ENCODE results near the gene NIT2. TPM values are rescaled to one million over a fixed set of nuclear protein-coding genes. Genes with fewer than 3 reads are reported as not detected.

The NIT2 gene
- total RNA-seq, 2 donors from 2014 or later = 29.2 to 39.0 TPM

DNA sequence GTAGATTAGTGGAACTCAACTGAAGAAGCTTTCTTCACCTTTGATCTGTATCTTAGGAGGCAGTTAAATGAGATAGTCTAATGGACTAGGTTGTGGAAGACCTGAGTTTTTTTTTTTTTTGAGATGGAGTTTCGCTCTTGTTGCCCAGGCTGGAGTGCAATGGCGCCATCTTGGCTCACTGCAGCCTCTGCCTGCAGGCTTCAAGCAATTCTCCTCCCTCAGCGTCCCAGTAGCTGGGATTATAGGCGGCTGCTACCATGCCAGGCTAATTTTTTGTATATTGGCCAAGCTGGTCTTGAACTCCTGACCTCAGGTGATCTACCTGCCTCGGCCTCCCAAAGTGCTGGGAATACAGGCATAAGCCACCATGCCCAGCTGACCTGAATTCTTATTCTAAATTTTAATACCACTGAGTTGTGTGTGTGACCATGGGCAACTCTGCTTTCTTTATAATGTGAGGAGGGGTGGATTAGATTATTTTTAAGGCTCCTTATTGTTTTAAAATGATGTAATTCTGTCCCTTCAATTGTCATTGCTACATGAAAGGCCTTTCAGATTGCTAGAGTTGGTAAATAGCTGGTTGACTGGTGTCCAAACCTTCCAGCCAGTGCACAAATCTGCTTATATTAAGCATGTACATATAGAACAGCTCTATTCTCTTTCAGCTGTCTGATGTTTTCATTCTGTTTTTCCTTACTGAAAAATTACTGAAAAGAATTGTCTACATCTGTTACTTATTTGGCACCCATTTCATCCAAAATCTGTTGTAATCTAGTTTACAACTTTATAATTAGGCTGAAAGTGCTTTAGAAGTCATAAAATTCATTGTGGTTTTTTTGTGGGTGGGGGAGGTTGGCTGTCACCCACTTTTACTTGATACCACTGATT lies 69.0 kb downstream of the NIT2 start:
- ATAC-seq (ENCODE audit: insufficient number of reproducible peaks, low FRiP score, low read depth) (no peak), DNase-seq (ENCODE audit: low spot score) (no peak)
- no peaks in the 10 kb centered on the region for H3K27me3 ChIP-seq (replicated peaks; ENCODE audit: insufficient read depth)
- H3K4me3 ChIP-seq = peak overlapping the region; percentile 98
- no peaks in the 10 kb centered on the region for H3K36me3 ChIP-seq
- H3K9me3 ChIP-seq = peaks cover 4% of the 10 kb centered on the region
- no peak for TF ChIP-seq CTCF (IDR thresholded peaks at IDR 0.05)
- no peak overlapping the region for H3K27ac ChIP-seq
- H3K4me1 ChIP-seq (ENCODE audit: control insufficient read depth in 1 of 2, low read depth in 2 of 2) = peaks cover 22 to 27% of the 10 kb centered on the region in 2 donors

- Histone ChIP-seq H3K36me3 (no peaks in the 10 kb centered on the region), H3K4me1 (ENCODE audit: control insufficient read depth in 1 of 2, low read depth in 2 of 2) (peaks cover 18 to 21% of the 10 kb centered on the region in 2 donors), H3K4me3 (no peak overlapping the region), H3K27ac (no peak overlapping the region), H3K9me3 (peaks cover 4% of the 10 kb centered on the region), H3K27me3 (replicated peaks; ENCODE audit: insufficient read depth) (no peaks in the 10 kb centered on the region)
- TF ChIP-seq CTCF (IDR thresholded peaks at IDR 0.05) = no peak
- no peak for DNase-seq (ENCODE audit: low spot score)
- ATAC-seq (ENCODE audit: insufficient number of reproducible peaks, low FRiP score, low read depth) = no peak
Measured at GRCh38 chr3:100404250-100404548, 69.6 kb downstream of the NIT2 start.

DNA sequence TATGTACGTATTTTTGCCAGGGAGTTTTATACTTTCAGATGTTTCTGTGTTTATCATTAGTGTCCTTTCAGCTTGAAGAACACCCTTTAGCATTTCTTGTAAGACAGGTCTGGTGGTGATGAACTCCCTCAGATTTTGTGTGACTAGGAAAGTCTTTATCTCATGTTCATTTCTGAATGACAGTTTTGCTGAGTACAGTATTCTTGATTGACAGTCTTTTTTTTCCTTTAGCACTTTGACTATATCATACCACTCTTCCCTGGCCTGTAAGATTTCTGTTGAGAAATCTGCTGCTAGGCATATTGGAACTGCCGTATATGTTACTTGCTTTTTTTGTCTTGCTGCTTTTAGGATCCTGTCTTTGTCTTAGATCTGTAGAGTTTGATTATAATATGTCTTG lies 72.6 kb downstream of the NIT2 start:
- Histone ChIP-seq H3K36me3 (no peaks in the 10 kb centered on the region), H3K9me3 (peaks cover 4% of the 10 kb centered on the region), H3K4me3 (no peak overlapping the region), H3K27me3 (replicated peaks; ENCODE audit: insufficient read depth) (no peaks in the 10 kb centered on the region), H3K27ac (no peak overlapping the region), H3K4me1 (ENCODE audit: control insufficient read depth in 1 of 2, low read depth in 2 of 2) (peaks cover 10 to 11% of the 10 kb centered on the region in 2 donors)
- no peak for TF ChIP-seq CTCF (IDR thresholded peaks at IDR 0.05)
- DNase-seq (ENCODE audit: low spot score) (no peak), ATAC-seq (ENCODE audit: insufficient number of reproducible peaks, low FRiP score, low read depth) (no peak)

GRCh38 chr3:100407977-100408532 lies 73.5 kb downstream of the NIT2 start:
- Histone ChIP-seq H3K27ac (no peak overlapping the region), H3K4me1 (ENCODE audit: control insufficient read depth in 1 of 2, low read depth in 2 of 2) (peaks cover 4 to 10% of the 10 kb centered on the region in 2 donors), H3K36me3 (no peaks in the 10 kb centered on the region), H3K27me3 (replicated peaks; ENCODE audit: insufficient read depth) (no peaks in the 10 kb centered on the region), H3K4me3 (no peak overlapping the region), H3K9me3 (peaks cover 4% of the 10 kb centered on the region)
- no peak for TF ChIP-seq CTCF (IDR thresholded peaks at IDR 0.05)
- no peak for DNase-seq (ENCODE audit: low spot score)
- no peak for ATAC-seq (ENCODE audit: insufficient number of reproducible peaks, low FRiP score, low read depth)

Other genes starting within 250 kb of the NIT2 start
- 100 to 1,000 TPM; 270 to 279 TPM for gene FILIP1L, start 220.3 kb upstream of the NIT2 start, total RNA-seq
- 10 to 100 TPM; 22.6 to 53.3 TPM for gene TBC1D23, start 73.8 kb upstream of the NIT2 start, total RNA-seq
- 10 to 100 TPM; 22.5 to 30.3 TPM for gene TOMM70, start 66.3 kb downstream of the NIT2 start, total RNA-seq
- 10 to 100 TPM in 1 of 2 donors, 1 to 10 TPM in 1; 3.0 to 11.4 TPM for gene LNP1, start 66.8 kb downstream of the NIT2 start, total RNA-seq
- gene TMEM45A, start 157.9 kb downstream of the NIT2 start, total RNA-seq = 10 to 100 TPM; 21.1 to 26.5 TPM

Measured in thoracic aorta (tissue), 2 donors.